GM19463 (cell line): Measurements from ENCODE around the gene PET117.
"Not testable (repeated sequence)": the region's sequence is repeated elsewhere in the genome, so short reads cannot be mapped to it uniquely, and the experiment has no call there.

Experiments used
- ATAC-seq: cut with Tn5 transposase; IDR thresholded peaks from one replicate; pipeline ENCODE4 v1.9.1; 2021; ENCODE audit warnings: mild to moderate bottlenecking, moderate library complexity; ENCODE audit not compliant: unreplicated experiment

PET117 gene

DNA sequence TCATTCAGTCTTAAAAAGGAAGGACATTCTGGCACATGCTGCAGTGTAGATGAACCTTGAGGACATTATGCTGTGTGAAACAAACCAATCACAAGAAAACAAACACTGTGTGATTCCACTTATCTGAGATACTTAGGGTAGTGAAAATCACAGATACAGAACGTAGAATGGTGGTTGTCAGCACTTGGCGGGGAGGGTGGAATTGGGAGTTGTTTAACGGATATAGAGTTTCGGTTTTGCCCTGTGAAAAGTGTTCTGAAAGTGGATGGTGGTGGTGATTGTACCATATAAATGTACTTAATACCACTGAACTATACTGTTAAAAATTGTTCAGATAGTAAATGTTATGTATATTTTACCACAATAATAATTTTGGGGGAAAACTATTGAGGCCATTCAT lies 18.4 kb downstream of the PET117 start:
- no peak for ATAC-seq

DNA sequence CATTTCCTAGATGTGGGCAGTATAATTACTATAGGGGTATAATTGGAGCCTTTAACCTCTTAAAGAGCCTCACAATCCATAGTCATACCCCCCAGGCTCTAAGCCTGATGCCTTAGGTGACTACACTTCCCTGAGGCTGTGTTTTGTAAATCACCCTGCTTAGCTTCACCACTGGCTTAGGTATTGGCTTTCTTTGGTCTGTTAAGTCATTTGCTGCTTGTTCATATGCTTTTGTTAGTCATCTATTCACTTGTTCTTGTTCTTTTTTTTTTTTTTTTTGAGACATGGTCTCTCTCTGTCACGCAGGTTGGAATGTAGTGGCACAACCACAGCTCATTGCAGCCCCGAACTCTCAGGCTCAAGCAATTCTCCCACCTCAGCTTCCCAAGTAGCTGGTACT lies 26.7 kb downstream of the PET117 start:
- ATAC-seq: no peak

DNA sequence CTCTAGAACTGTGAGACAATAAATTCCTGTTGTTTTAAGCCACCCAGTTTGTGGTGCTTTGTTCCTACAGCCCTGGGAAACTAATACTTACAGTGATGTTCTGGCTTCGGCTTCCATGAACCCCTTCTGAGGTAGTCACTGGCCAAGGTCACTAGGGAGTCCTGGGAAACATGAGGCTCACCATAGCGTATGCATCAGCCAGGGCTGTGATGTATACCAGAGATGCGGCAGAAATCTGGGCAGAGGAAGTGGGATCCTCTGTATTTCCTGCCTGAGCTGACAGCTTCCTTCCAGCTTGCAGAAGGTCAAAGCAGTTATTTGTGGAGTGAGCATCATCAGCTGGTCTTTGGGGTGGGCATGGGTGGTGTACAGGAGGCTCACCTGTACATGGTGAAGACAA lies 27.9 kb downstream of the PET117 start:
- ATAC-seq: no peak

DNA sequence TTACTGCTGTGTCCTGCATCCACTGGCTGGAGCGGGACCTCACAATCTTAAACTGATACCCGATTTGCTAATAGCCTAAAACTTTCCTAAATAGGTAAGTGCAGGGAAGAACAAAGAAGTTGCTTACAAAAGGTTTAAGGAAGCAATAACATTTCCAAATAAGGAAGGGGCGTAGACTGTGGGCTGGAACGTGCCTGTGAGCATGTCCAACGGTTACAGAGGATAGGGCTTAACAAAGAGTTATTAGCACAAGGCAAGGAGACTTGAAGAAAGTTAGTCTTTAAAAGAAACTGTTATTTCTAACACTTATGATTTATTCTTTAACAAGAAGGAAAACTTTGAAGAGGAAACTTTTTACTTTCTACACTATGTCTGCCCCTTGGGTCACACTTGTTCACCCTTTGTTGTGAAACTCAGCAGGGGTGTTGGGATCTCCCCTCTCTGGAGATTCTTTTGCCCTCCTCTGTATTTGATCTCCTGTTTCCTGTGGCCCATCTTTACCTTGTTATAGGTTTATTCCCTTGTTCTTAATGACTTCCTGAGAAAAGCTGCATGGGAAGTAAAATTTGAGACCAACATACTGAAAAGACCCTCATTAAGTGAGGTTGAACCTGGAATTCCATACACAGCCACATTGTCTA lies 28.7 kb downstream of the PET117 start:
- no peak for ATAC-seq

DNA sequence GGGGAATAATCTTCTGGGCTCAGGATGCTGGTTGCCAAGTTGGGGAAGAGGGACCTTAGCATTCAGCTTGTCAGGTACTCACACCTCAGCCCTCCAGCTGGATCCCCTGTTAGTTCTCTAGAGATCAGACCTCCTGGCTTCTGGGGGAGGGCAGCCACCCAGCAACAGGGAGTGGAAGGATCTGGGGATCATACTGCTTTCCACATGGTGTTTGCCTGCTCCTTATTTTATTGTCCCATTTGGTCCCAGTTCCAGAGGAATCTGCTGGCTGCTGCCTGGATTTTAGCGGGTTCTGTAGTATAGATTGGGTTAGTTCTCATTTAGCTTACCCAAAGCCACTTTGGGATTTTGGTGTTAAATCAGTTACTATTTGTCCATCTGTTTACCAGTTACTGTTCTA lies 29.3 kb downstream of the PET117 start:
- ATAC-seq: no peak

DNA sequence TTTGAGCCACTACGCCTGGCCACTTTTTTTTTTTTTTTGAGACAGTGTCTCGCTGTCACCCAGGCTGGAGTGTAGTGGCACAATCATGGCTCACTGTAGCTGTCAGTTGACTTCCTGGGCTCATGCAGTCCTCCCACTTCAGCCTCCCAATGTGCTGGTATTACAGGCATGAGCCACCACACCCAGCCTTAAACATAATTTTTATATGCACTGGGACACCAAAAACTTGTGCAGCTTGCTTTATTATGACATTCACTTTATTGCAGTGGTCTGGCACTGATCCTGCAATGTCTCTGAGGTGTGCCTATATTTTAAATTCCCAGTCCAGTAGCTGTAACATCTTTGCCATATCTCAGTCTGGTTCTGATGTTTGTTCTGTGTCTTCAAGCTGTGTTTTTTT lies 34.7 kb downstream of the PET117 start:
- ATAC-seq: no peak

GRCh38 chr20:18174906-18175683 lies 37.4 kb downstream of the PET117 start:
- ATAC-seq: no peak

DNA sequence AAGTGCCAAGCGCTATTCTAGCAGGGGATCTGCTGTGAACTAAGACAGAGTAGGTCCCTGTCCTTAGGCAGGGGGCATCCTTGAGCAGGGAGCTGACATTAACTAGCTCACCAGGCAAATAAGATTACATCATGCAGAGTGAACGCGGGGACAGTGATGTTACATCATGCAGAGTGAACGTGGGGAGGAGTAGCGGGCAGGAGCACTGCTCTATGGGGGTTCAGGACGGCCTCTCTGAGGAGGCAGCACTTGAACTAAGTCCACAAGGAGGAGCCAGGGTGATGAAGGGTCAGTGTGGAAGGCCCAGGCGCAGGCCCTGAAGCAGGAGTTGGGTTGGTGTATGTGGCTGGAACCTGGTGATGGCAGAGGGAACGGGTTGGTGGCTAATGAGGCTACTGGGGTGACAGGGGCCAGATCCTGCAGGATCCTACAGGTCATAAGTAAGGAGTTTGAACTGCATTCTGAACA lies 38.7 kb downstream of the PET117 start:
- no peak for ATAC-seq

DNA sequence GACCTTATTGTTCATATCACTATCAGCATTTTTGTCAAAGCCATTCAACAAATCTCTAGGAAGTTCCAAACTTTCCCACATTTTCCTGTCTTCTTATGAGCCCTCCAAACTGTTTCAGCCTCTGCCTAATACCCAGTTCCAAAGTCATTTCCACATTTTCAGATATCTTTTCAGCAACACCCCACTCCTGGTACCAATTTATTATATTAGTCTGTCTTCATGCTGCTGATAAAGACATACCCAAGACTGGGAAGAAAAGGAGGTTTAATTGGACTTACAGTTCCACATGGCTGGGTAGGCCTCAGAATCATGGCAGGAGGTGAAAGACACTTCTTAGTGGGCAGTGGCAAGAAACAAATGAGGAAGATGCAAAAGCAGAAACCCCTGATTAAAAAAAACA lies 42.7 kb downstream of the PET117 start:
- ATAC-seq: not testable (repeated sequence)

DNA sequence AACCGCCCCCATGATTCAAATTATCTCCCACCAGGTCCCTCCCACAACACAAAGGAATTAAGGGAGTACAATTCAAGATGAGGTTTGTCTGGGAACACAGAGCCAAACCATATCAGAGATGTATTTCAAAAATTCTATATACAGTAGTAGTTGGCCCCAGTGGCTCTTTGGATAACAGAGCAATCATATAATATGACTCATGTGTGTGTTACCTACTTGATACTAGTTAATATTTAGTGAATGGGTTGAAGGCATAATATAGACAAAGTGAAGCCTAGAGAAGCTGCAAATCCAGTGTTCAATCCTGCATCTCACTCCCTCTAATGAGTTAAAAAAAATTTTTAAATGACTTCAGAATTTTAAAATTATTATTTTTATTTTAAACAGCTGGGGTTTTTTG lies 43.2 kb downstream of the PET117 start:
- ATAC-seq: no peak

GRCh38 chr20:18187020-18187419 lies 49.4 kb downstream of the PET117 start:
- no peak for ATAC-seq

- no peak for ATAC-seq
Observed at GRCh38 chr20:18188434-18188833, 50.8 kb downstream of the PET117 start.

- no peak for ATAC-seq
Observed at GRCh38 chr20:18190338-18191233, 52.9 kb downstream of the PET117 start.

DNA sequence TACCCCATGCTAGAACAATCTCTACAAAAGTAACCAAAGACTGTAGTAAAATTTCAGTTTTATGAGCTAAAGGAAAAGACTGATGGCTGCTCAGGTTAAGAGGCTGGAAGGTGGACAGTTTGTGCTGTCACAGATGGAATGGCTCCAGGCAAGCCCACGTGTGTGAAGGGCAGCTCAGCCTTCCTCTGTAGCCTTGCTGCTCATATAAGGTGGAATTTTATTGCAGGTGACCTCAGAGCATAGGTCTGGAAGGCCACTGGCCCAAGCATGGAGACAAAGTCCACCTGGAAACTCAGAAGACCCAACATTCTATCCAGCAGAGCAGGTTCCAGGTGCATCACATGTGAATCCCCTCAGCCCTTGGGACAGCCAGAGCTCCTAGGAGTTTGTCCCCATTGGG lies 53.6 kb downstream of the PET117 start:
- no peak for ATAC-seq
